Adrenal gland (tissue), 12 donors: ENCODE measurements around the gene TBATA. TPM values are rescaled to one million over a fixed set of nuclear protein-coding genes. Genes with fewer than 3 reads are reported as not detected.

Experiments used
- DNase-seq, 7 donors: peaks; one replicate each; pipeline ENCODE4 v3.0.0-alpha.2; 2019 to 2020
- H3K27ac ChIP-seq, 5 donors: fragments of 200-600 bp; sonication (generic) in 4 of 5; 1 replicate in 3 of 5; 2 replicates in 2 of 5; pipeline versions ENCODE4 v1.5.1 to v1.8.0; 2016 to 2020; ENCODE audit warnings: mild to moderate bottlenecking in 1 of 5
- H3K27me3 ChIP-seq: fragments of 200-600 bp; 2 replicates; pipeline ENCODE4 v1.8.0; 2021
- H3K36me3 ChIP-seq, 2 donors: fragments of 200-600 bp; replicated peaks in 1 of 2; 1 replicate in 1 of 2; 2 replicates in 1 of 2; pipeline versions ENCODE4 v1.5.1 to v1.8.0; 2018 to 2022
- H3K4me1 ChIP-seq, 2 donors: fragments of 200-600 bp; replicated peaks in 1 of 2; 1 replicate in 1 of 2; 2 replicates in 1 of 2; pipeline versions ENCODE4 v1.5.1 to v1.8.0; 2018 to 2021
- H3K4me3 ChIP-seq, 4 donors: fragments of 200-600 bp; sonication (generic) in 3 of 4; one replicate each; pipeline ENCODE4 v1.5.1; 2016 to 2018
- H3K9me3 ChIP-seq, 3 donors: fragments of 200-600 bp; sonication (generic) in 1 of 3; replicated peaks in 1 of 3; 1 replicate in 2 of 3; 2 replicates in 1 of 3; pipeline versions ENCODE4 v1.5.1 to v1.8.0; 2016 to 2021
- POLR2A ChIP-seq, 2 donors: fragments of 450-650 bp; IDR thresholded peaks; one replicate each; pipeline ENCODE4 v1.6.1; 2017; ENCODE audit warnings: antibody characterized with exemption in 2 of 2, mild to moderate bottlenecking in 2 of 2, moderate library complexity in 1 of 2
- WGBS, 4 donors: extraction: QIAGEN DNeasy Blood & Tissue Kit in 2 of 4; methylation state at CpG; one replicate each; pipeline versions ENCODE4 v1.1.5 to v1.1.7; 2013 to 2017; 5-methylcytosine and 5-hydroxymethylcytosine counted together
- intact Hi-C, 2 donors: fragments of 100-400 bp; cut with DNase I; formaldehyde crosslinking; loops; one replicate each; pipeline versions ENCODE4 v1.14.1 to v1.15.0; 2022 to 2023
- polyA plus RNA-seq, 3 donors: library from polyadenylated mRNA; stranded (reverse); fragments of 200-250 nt in 2 of 3; fragments of 350-450 nt in 1 of 3; fragmentation: Illumina TruSeq in 1 of 3; extraction: RNeasy Lipid Tissue Mini Kit (QIAGEN cat#74804) in 1 of 3; gene quantifications; one replicate each; pipeline ENCODE4 v1.2.3, GENCODE V29; 2013 to 2014
- total RNA-seq, 9 donors: library from RNA; depleted of rRNA in 4 of 9; stranded (reverse); fragments of >200 nt in 4 of 9; fragments of 120-200 nt in 1 of 9; fragmentation: NEBNext Ultra II Directional in 1 of 9; extraction: Animal tissue kit (Norgen Biotek cat#: 25700) in 1 of 9; gene quantifications; one replicate each; pipeline versions ENCODE4 v1.1.0 to v1.2.4, GENCODE V29; 2013 to 2023
- TF ChIP-seq, protein P1 (sequence below), 6 experiments: fragments of 450-650 bp in 4 of 6; fragments of 200-600 bp in 2 of 6; sonication (generic) in 1 of 6; IDR thresholded peaks; 1 replicate in 5 of 6; 2 replicates in 1 of 6; pipeline versions ENCODE4 v1.5.1 to v1.8.0; 2016 to 2021; ENCODE audit warnings: antibody characterized with exemption in 6 of 6, mild to moderate bottlenecking in 2 of 6, moderate library complexity in 1 of 6
- donor health status: healthy with polysubstance abuse.
- donor health status: Bipolar disorder and iron deficiency.
- donor health status: DM: yes; HTN: yes; CAD: no.
- donor health status: DM: no; HTN: no; CAD: no.
- donor health status: DM: no; HTN: no; CAD: no.
- donor health status: DM: yes; HTN: yes; CAD: no.

Gene TBATA
- total and polyA plus RNA-seq, 12 donors = 0.17 TPM; not detected in 11

DNA sequence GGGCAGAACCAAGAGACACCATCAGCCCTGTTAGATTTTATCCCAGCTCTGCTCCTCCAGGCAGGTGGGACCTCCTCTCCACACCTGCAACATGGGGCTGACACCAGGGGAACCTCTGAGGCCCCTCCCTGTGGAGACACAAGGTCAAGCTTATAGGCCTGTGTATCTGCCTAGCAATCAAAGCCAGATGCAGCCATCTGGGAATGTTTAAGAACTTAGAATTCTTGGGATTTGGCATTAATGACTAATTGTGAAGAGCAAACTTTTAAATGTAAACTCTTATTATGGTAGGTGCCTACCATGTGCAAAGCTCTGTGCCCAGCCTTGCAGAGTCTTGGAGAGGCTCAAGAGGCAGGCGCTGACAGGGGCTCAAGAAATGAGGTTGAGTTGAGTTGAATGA is 52.1 kb downstream of the TBATA start:
- no peak for DNase-seq
- Histone ChIP-seq H3K4me3 (no peak overlapping the region), H3K4me1 (no peaks in the 10 kb centered on the region), H3K36me3 (no peaks in the 10 kb centered on the region), H3K9me3 (no peaks in the 10 kb centered on the region), H3K27me3 (no peaks in the 10 kb centered on the region), H3K27ac (no peak overlapping the region)
- TF ChIP-seq, protein P1, sequence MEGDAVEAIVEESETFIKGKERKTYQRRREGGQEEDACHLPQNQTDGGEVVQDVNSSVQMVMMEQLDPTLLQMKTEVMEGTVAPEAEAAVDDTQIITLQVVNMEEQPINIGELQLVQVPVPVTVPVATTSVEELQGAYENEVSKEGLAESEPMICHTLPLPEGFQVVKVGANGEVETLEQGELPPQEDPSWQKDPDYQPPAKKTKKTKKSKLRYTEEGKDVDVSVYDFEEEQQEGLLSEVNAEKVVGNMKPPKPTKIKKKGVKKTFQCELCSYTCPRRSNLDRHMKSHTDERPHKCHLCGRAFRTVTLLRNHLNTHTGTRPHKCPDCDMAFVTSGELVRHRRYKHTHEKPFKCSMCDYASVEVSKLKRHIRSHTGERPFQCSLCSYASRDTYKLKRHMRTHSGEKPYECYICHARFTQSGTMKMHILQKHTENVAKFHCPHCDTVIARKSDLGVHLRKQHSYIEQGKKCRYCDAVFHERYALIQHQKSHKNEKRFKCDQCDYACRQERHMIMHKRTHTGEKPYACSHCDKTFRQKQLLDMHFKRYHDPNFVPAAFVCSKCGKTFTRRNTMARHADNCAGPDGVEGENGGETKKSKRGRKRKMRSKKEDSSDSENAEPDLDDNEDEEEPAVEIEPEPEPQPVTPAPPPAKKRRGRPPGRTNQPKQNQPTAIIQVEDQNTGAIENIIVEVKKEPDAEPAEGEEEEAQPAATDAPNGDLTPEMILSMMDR (IDR thresholded peaks at IDR 0.05) = no peak
- no peak for TF ChIP-seq POLR2A (IDR thresholded peaks at IDR 0.05)
- 95 to 100% (median 100%) methylated on average over 1 of the region's 1 CpG for WGBS, 4 donors
- intact Hi-C loops = no loop called here

GRCh38 chr10:70732569-70732968 is 52.6 kb downstream of the TBATA start:
- H3K36me3 ChIP-seq = no peaks in the 10 kb centered on the region
- H3K27ac ChIP-seq = no peak overlapping the region
- intact Hi-C loops = no loop called here
- no peaks in the 10 kb centered on the region for H3K27me3 ChIP-seq
- no peak for DNase-seq
- WGBS, 4 donors = 92 to 100% (median 92%) methylated on average over 3 to 4 of the region's 4 CpGs
- H3K4me1 ChIP-seq = no peaks in the 10 kb centered on the region
- H3K4me3 ChIP-seq = no peak overlapping the region
- TF ChIP-seq POLR2A (IDR thresholded peaks at IDR 0.05) = no peak
- TF ChIP-seq, protein P1 (IDR thresholded peaks at IDR 0.05) = no peak
- no peaks in the 10 kb centered on the region for H3K9me3 ChIP-seq

DNA sequence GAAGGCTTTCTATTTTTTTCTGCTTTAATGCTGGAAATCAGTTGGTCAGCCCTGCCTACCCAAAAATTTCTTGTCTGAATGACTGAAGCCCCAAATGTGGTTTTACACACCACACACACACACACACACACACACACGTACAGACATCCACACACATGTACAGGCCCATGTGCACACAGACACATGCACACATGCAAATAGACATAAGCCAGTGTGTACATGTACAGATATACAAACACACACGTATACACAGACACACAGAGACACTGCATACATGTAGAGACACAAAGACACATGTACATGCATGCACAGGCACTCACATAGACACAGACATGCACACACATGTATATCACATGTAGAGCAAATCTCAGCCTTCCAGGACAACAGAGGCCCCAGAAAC is 54.2 kb downstream of the TBATA start:
- WGBS, 4 donors = 68 to 100% (median 79%) methylated on average over 2 of the region's 2 CpGs
- Histone ChIP-seq H3K9me3 (no peaks in the 10 kb centered on the region), H3K4me3 (no peak overlapping the region), H3K27ac (no peak overlapping the region), H3K36me3 (no peaks in the 10 kb centered on the region), H3K4me1 (no peaks in the 10 kb centered on the region), H3K27me3 (no peaks in the 10 kb centered on the region)
- TF ChIP-seq POLR2A (IDR thresholded peaks at IDR 0.05) = no peak
- TF ChIP-seq, protein P1 (IDR thresholded peaks at IDR 0.05) = no peak
- intact Hi-C loops = no loop called here
- no peak for DNase-seq

GRCh38 chr10:70729763-70730357 is 55.3 kb downstream of the TBATA start:
- WGBS, 4 donors = 65 to 88% (median 76%) methylated on average over 5 to 16 of the region's 16 CpGs
- no peak overlapping the region for H3K4me3 ChIP-seq
- H3K27ac ChIP-seq = no peak overlapping the region
- TF ChIP-seq POLR2A (IDR thresholded peaks at IDR 0.05) = no peak
- TF ChIP-seq, protein P1 (IDR thresholded peaks at IDR 0.05) = no peak
- no peaks in the 10 kb centered on the region for H3K4me1 ChIP-seq
- H3K9me3 ChIP-seq = no peaks in the 10 kb centered on the region
- intact Hi-C loops = no loop called here
- H3K36me3 ChIP-seq = no peaks in the 10 kb centered on the region
- no peaks in the 10 kb centered on the region for H3K27me3 ChIP-seq
- DNase-seq = no peak
